Measurements from ENCODE around the gene ACTN1.

ACTN1 gene

GRCh38 chr14:68948686-68949600 is 30.2 kb downstream of the ACTN1 start:
- DNase-seq: no peak

- DNase-seq: no peak
Measured at GRCh38 chr14:68947802-68948201, 31.3 kb downstream of the ACTN1 start.

- DNase-seq: no peak
Measured at GRCh38 chr14:68946489-68946822, 32.6 kb downstream of the ACTN1 start.

- DNase-seq: no peak
Measured at GRCh38 chr14:68945585-68946488, 33.3 kb downstream of the ACTN1 start.

- DNase-seq: no peak
Measured at GRCh38 chr14:68945190-68945584, 33.9 kb downstream of the ACTN1 start.

- DNase-seq: no peak
Measured at GRCh38 chr14:68944162-68944561, 34.9 kb downstream of the ACTN1 start.

- DNase-seq: no peak
Measured at GRCh38 chr14:68943107-68943506, 36.0 kb downstream of the ACTN1 start.

GRCh38 chr14:68942296-68943035 is 36.6 kb downstream of the ACTN1 start:
- no peak for DNase-seq

- no peak for DNase-seq
Measured at GRCh38 chr14:68941820-68942219, 37.3 kb downstream of the ACTN1 start.

GRCh38 chr14:68940614-68941185 is 38.4 kb downstream of the ACTN1 start:
- no peak for DNase-seq

GRCh38 chr14:68939893-68940613 is 39.0 kb downstream of the ACTN1 start:
- DNase-seq: no peak

GRCh38 chr14:68939181-68939892 is 39.8 kb downstream of the ACTN1 start:
- no peak for DNase-seq

GRCh38 chr14:68938271-68939150 is 40.6 kb downstream of the ACTN1 start:
- no peak for DNase-seq

- no peak for DNase-seq
Measured at GRCh38 chr14:68937471-68938270, 41.4 kb downstream of the ACTN1 start.

GRCh38 chr14:68936980-68937379 is 42.1 kb downstream of the ACTN1 start:
- DNase-seq: no peak

GRCh38 chr14:68936476-68936875 is 42.6 kb downstream of the ACTN1 start:
- DNase-seq: no peak

- DNase-seq: no peak
Measured at GRCh38 chr14:68935761-68936214, 43.3 kb downstream of the ACTN1 start.

- DNase-seq: no peak
Measured at GRCh38 chr14:68934066-68934465, 45.0 kb downstream of the ACTN1 start.

GRCh38 chr14:68932686-68933085 is 46.4 kb downstream of the ACTN1 start:
- DNase-seq: no peak
